CD4-positive, CD25-positive, alpha-beta regulatory T cell (primary cell): Measurements from ENCODE around the gene HERC3. TPM values are rescaled to one million over a fixed set of nuclear protein-coding genes. Genes with fewer than 3 reads are reported as not detected.
A peak's percentile ranks its signal among the peaks of the same experiment; 100 is the strongest.

Source experiments
- ATAC-seq, 2 donors: fragments of 150-1000 bp; cut with Tn5 transposase; one replicate each; pipeline ENCODE4 v1.10.0; 2021; ENCODE audit warnings: low read depth in 2 of 2, moderate number of reproducible peaks in 2 of 2, moderate library complexity in 1 of 2
- DNase-seq, 3 donors: peaks; one replicate each; pipeline versions ENCODE4 v3.0.0 to v3.0.0-alpha.2; 2012 to 2022; ENCODE audit warnings: mixed read lengths in 1 of 3
- H3K27ac ChIP-seq: one replicate; pipeline ENCODE4 v1.7.0; 2013; ENCODE audit warnings: mild to moderate bottlenecking, low read length; ENCODE audit not compliant: insufficient read depth, poor library complexity, severe bottlenecking
- H3K27me3 ChIP-seq: one replicate; pipeline ENCODE4 v1.7.0; 2013; ENCODE audit warnings: low read length; ENCODE audit not compliant: control insufficient read depth, insufficient read depth
- H3K36me3 ChIP-seq: one replicate; pipeline ENCODE4 v1.7.0; 2013; ENCODE audit warnings: mild to moderate bottlenecking, low read length, moderate library complexity; ENCODE audit not compliant: control insufficient read depth, insufficient read depth
- H3K4me1 ChIP-seq: 2 replicates; pipeline ENCODE4 v1.7.0; 2013; ENCODE audit warnings: mild to moderate bottlenecking, low read length; ENCODE audit not compliant: insufficient read depth, control insufficient read depth, poor library complexity, severe bottlenecking
- H3K4me3 ChIP-seq: one replicate; pipeline ENCODE4 v1.7.0; 2013; ENCODE audit warnings: low read depth, mild to moderate bottlenecking, low read length, moderate library complexity
- H3K9me3 ChIP-seq, 2 experiments: 1 replicate in 1 of 2; 2 replicates in 1 of 2; pipeline ENCODE4 v1.7.0; 2013; ENCODE audit warnings: low read length in 2 of 2, mild to moderate bottlenecking in 1 of 2, moderate library complexity in 1 of 2; ENCODE audit not compliant: control insufficient read depth in 2 of 2
- H3K27ac Mint-ChIP-seq, 3 donors: one replicate each; pipeline ENCODE4 v1.8.0; 2020 to 2022; ENCODE audit warnings: mild to moderate bottlenecking in 3 of 3, mixed read lengths in 3 of 3, moderate library complexity in 2 of 3
- H3K27me3 Mint-ChIP-seq: one replicate; pipeline ENCODE4 v1.8.0; 2022; ENCODE audit warnings: mild to moderate bottlenecking, mixed read lengths
- H3K36me3 Mint-ChIP-seq: one replicate; pipeline ENCODE4 v1.8.0; 2020; ENCODE audit warnings: mixed read lengths
- H3K4me1 Mint-ChIP-seq, 4 donors: one replicate each; pipeline ENCODE4 v1.8.0; 2020 to 2022; ENCODE audit warnings: mixed read lengths in 4 of 4, mild to moderate bottlenecking in 1 of 4
- H3K4me3 Mint-ChIP-seq, 4 donors: one replicate each; pipeline ENCODE4 v1.8.0; 2020 to 2022; ENCODE audit warnings: mild to moderate bottlenecking in 4 of 4, mixed read lengths in 4 of 4, moderate library complexity in 3 of 4
- H3K9me3 Mint-ChIP-seq, 7 donors: one replicate each; pipeline ENCODE4 v1.8.0; 2020 to 2022; ENCODE audit warnings: mixed read lengths in 7 of 7, mild to moderate bottlenecking in 3 of 7, moderate library complexity in 2 of 7
- polyA plus RNA-seq, 4 donors: library from polyadenylated mRNA; unstranded; fragments of 300-500 nt; fragmentation: Illumina TruSeq; gene quantifications; one replicate each; pipeline ENCODE4 v1.2.3, GENCODE V29; 2021
- total RNA-seq: library from RNA; stranded (reverse); gene quantifications from one replicate; pipeline ENCODE4 v1.2.3, GENCODE V29; 2022

Gene HERC3
- total and polyA plus RNA-seq, 5 donors from 2014 or later: 35.4 to 91.4 (median 50.4) TPM

DNA sequence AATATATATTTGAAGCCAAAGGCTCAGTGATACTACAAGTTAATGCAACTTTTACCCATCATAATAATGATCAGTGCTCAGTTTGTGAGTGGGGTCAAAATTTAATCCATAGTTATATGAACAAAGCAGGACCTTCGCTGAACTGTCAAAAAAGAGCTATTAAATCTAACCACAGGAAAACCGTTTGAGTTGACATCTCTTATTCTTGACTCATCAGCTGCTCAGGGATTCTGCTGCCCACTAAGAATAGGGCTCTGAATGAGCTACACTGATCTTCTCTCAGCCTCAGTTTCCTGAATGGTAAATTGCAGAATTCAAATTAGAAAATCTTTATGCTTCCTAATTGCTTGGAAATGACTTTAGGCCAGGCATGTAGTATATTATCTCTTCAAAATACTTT is 150.3 kb downstream of the HERC3 start:
- Histone ChIP-seq H3K4me1 (no peaks in the 10 kb centered on the region), H3K4me3 (no peak overlapping the region), H3K36me3 (peaks cover 22% of the 10 kb centered on the region), H3K27me3 (no peaks in the 10 kb centered on the region), H3K9me3 (no peaks in the 10 kb centered on the region), H3K27ac (no peak overlapping the region)
- no peak overlapping the region for H3K4me3 Mint-ChIP-seq
- H3K4me1 Mint-ChIP-seq: peaks cover 5 to 17% (median 7%) of the 10 kb centered on the region in 4 donors
- peak overlapping the region in 1 of 3 donors; percentile 8 for H3K27ac Mint-ChIP-seq
- no peak for DNase-seq
- H3K36me3 Mint-ChIP-seq: peaks cover 29% of the 10 kb centered on the region
- H3K9me3 Mint-ChIP-seq: no peaks in the 10 kb centered on the region
- no peak for ATAC-seq
- H3K27me3 Mint-ChIP-seq: no peaks in the 10 kb centered on the region

DNA sequence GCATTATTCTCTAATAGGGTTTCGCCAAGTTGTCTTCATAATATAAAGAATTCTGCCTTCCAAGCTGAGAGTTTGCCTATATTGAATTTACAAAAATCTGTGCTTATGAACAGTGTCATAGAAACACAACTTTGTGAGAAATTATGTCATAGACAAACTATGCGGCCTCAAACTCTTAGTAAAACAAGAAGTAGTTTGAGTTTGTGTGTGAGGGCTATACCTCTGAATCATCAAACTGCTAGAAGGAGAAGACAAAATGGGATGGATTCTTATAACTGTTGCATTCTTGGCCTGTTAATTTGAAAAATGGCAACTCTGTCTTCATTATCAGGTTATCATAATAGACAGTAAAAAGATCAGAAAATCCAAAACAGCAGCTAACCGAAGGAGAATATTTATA is 151.4 kb downstream of the HERC3 start:
- Histone ChIP-seq H3K27ac (no peak overlapping the region), H3K4me3 (no peak overlapping the region), H3K27me3 (no peaks in the 10 kb centered on the region), H3K36me3 (peaks cover 28% of the 10 kb centered on the region), H3K4me1 (no peaks in the 10 kb centered on the region), H3K9me3 (no peaks in the 10 kb centered on the region)
- no peaks in the 10 kb centered on the region for H3K27me3 Mint-ChIP-seq
- ATAC-seq (no peak), DNase-seq (no peak)
- H3K4me3 Mint-ChIP-seq: no peak overlapping the region
- H3K4me1 Mint-ChIP-seq: peaks cover 0 to 5% (median 0%) of the 10 kb centered on the region in 4 donors
- H3K36me3 Mint-ChIP-seq: peaks cover 32% of the 10 kb centered on the region
- no peaks in the 10 kb centered on the region for H3K9me3 Mint-ChIP-seq
- H3K27ac Mint-ChIP-seq: no peak overlapping the region

DNA sequence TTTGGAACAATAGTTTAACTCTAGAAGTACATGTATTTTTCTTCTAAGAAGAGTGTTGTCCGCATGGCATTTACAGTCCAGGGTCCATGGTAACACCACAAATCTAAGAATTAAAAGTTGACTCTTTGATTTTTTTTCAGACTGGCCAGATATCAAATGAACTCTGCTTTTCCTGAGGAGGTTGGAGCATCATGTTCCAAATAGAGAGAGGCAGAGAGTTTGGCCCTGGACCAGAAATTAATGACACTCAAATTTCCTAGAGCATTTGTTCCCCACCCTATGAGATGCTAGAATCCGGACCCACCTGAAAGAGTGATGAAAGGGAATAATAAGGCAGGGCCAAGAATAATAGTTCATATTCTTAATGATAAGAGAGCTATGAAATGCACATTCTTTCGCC is 152.3 kb downstream of the HERC3 start:
- H3K36me3 Mint-ChIP-seq: peaks cover 32% of the 10 kb centered on the region
- H3K4me1 ChIP-seq: no peaks in the 10 kb centered on the region
- H3K4me1 Mint-ChIP-seq: peaks cover 0 to 4% (median 0%) of the 10 kb centered on the region in 4 donors
- DNase-seq: no peak
- no peak overlapping the region for H3K27ac ChIP-seq
- ATAC-seq: no peak
- no peak overlapping the region for H3K4me3 Mint-ChIP-seq
- no peaks in the 10 kb centered on the region for H3K9me3 Mint-ChIP-seq
- H3K36me3 ChIP-seq: peaks cover 36% of the 10 kb centered on the region
- H3K4me3 ChIP-seq: no peak overlapping the region
- no peaks in the 10 kb centered on the region for H3K27me3 Mint-ChIP-seq
- H3K27ac Mint-ChIP-seq: peak overlapping the region in 1 of 3 donors; percentile 41
- no peaks in the 10 kb centered on the region for H3K27me3 ChIP-seq
- H3K9me3 ChIP-seq: no peaks in the 10 kb centered on the region

DNA sequence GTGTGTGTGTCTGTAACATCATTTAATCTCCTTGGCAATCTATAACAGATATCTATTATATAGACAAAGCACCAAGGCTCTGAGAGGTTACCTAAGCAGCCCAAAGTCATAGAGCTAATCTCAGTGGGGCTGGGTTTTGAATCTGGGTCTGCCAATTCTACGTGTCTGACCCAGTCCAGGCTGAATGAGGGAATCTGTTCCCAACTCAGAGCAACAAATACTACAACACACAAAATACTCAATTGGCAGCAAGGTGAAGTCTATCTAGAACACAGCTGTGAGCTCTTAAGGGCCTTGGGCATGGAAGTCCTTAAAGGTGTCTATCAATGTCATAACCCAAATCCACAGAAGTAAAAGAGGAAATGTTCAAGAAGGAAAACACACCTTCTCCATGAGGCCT is 152.9 kb downstream of the HERC3 start:
- Histone ChIP-seq H3K9me3 (no peaks in the 10 kb centered on the region), H3K4me3 (no peak overlapping the region), H3K27ac (no peak overlapping the region), H3K36me3 (peaks cover 40% of the 10 kb centered on the region), H3K4me1 (no peaks in the 10 kb centered on the region), H3K27me3 (no peaks in the 10 kb centered on the region)
- peak overlapping the region in 1 of 3 donors; percentile 41 for H3K27ac Mint-ChIP-seq
- no peaks in the 10 kb centered on the region for H3K9me3 Mint-ChIP-seq
- H3K36me3 Mint-ChIP-seq: peaks cover 29% of the 10 kb centered on the region
- ATAC-seq: no peak
- no peak for DNase-seq
- H3K27me3 Mint-ChIP-seq: no peaks in the 10 kb centered on the region
- no peak overlapping the region for H3K4me3 Mint-ChIP-seq
- H3K4me1 Mint-ChIP-seq: peaks cover 0 to under 1% (median 0%) of the 10 kb centered on the region in 4 donors

DNA sequence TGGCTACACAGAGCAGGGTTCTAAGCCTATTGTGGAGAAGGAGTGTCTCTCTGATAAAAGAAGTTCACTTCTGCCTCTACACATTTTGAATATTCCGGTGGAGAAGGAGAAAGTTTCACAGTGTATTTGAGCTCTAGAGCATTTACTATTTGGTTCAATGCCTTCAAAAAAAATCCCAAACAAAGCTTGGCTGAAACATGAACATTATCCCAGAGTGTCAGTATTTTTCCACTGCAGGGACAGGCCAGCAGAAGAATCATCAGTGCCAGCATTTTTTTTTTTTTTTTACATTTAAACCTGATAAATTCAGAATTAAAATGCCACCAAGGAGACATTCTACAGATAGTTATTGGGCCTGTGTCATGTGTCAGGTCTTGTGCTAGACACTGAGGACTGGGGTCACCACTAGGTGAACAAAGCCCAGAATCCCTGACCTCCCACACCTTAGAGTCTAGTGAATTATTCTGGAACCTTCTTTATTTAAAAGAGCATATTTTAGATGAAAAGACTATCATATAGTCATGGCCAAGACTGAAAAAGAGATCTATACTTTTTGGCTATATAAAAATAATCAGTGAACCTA is 153.4 kb downstream of the HERC3 start:
- H3K27me3 Mint-ChIP-seq: no peaks in the 10 kb centered on the region
- no peaks in the 10 kb centered on the region for H3K9me3 Mint-ChIP-seq
- ATAC-seq (no peak), DNase-seq (no peak)
- H3K27ac Mint-ChIP-seq: peak overlapping the region in 1 of 3 donors; percentile 41
- H3K27ac ChIP-seq: no peak overlapping the region
- H3K9me3 ChIP-seq: no peaks in the 10 kb centered on the region
- peaks cover 29% of the 10 kb centered on the region for H3K36me3 Mint-ChIP-seq
- no peaks in the 10 kb centered on the region for H3K27me3 ChIP-seq
- H3K4me3 Mint-ChIP-seq: no peak overlapping the region
- no peaks in the 10 kb centered on the region for H3K4me1 Mint-ChIP-seq
- H3K4me1 ChIP-seq: no peaks in the 10 kb centered on the region
- no peak overlapping the region for H3K4me3 ChIP-seq
- H3K36me3 ChIP-seq: peaks cover 43% of the 10 kb centered on the region

DNA sequence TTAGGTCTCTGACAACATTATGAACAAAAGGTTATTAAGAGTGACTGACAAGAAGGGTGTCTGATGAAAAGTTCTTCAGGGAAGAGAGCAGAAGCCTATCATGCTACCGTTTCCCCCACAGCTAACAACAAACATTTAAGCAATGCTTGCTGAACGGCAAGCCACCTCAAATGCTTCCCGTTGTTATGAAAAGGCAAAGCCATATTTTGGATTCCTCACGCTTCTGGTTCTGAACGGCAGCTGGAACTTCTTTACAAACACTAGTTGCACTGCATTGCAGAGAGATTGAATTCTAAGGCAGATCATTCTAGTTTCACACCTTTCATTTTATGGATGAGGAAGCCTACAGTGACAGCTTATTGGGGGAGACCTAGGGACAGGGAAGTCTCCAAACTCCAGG is 153.9 kb downstream of the HERC3 start:
- DNase-seq (no peak), ATAC-seq (no peak)
- Histone ChIP-seq H3K36me3 (peaks cover 43% of the 10 kb centered on the region), H3K4me1 (no peaks in the 10 kb centered on the region), H3K4me3 (no peak overlapping the region), H3K27me3 (no peaks in the 10 kb centered on the region), H3K27ac (no peak overlapping the region), H3K9me3 (no peaks in the 10 kb centered on the region)
- no peak overlapping the region for H3K27ac Mint-ChIP-seq
- no peaks in the 10 kb centered on the region for H3K27me3 Mint-ChIP-seq
- H3K4me1 Mint-ChIP-seq: no peaks in the 10 kb centered on the region
- peaks cover 28% of the 10 kb centered on the region for H3K36me3 Mint-ChIP-seq
- no peak overlapping the region for H3K4me3 Mint-ChIP-seq
- no peaks in the 10 kb centered on the region for H3K9me3 Mint-ChIP-seq

DNA sequence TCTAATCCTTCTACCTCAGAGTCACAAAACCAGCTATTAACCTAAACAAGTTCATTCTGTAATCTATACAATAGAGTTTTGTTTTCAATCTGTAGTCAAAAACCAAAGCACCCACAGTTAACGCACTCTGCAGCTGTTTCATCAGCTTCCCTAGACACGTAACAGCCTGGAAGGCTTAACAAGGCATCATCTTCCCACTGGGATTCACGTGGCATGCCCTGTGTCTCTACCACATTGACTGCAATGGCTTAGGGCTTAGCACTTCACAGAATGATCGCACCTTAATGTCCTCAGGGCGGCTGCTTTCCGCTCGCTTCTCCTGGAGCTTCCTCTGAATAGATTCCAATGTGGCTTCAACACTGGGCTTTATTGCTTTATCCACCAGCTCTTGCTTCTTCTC is 155.1 kb downstream of the HERC3 start:
- no peak for ATAC-seq
- Mint-ChIP-seq H3K4me1 (no peaks in the 10 kb centered on the region), H3K27me3 (no peaks in the 10 kb centered on the region), H3K27ac (no peak overlapping the region), H3K9me3 (no peaks in the 10 kb centered on the region), H3K36me3 (peaks cover 28% of the 10 kb centered on the region), H3K4me3 (no peak overlapping the region)
- Histone ChIP-seq H3K4me3 (no peak overlapping the region), H3K4me1 (no peaks in the 10 kb centered on the region), H3K27me3 (no peaks in the 10 kb centered on the region), H3K27ac (no peak overlapping the region), H3K9me3 (no peaks in the 10 kb centered on the region), H3K36me3 (peaks cover 42% of the 10 kb centered on the region)
- DNase-seq: no peak

DNA sequence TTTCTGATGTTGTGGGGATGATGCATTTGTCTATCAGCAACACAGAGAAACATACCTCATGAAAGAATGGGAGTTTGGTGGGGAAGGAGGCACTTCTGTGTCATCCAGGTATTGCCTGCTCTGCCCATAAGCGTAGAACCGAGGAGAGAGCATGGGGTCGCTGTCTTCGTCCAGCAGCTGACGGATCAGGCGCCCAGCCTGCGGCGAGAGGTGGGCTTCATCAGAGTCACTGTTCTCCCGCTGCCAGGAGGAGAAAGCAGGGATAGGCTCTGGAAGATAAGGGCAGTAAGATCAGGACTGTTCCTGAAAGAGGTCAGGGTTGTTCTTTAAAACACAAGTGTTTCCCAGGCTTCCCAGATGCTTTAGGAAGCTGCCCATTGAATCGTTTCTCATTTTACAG is 158.1 kb downstream of the HERC3 start:
- Mint-ChIP-seq H3K4me3 (no peak overlapping the region), H3K27me3 (no peaks in the 10 kb centered on the region), H3K27ac (peak overlapping the region in 1 of 3 donors; percentile 78), H3K9me3 (no peaks in the 10 kb centered on the region), H3K36me3 (peaks cover 24% of the 10 kb centered on the region), H3K4me1 (peaks cover 0 to 5% (median 0%) of the 10 kb centered on the region in 4 donors)
- Histone ChIP-seq H3K9me3 (no peaks in the 10 kb centered on the region), H3K27ac (no peak overlapping the region), H3K4me3 (no peak overlapping the region), H3K36me3 (peaks cover 35% of the 10 kb centered on the region), H3K27me3 (no peaks in the 10 kb centered on the region), H3K4me1 (no peaks in the 10 kb centered on the region)
- DNase-seq (no peak), ATAC-seq (no peak)
